MM.1S (cell line): ENCODE data around the gene CCDC195.

Experiments used
- EZH2 ChIP-seq: fragments of 300-600 bp; sonication (generic); optimal IDR thresholded peaks from 2 replicates; pipeline ENCODE3; 2017; ENCODE audit warnings: low read depth, mild to moderate bottlenecking, antibody characterized with exemption, low read length, mixed read lengths
- TF ChIP-seq, protein P1 (sequence below): fragments of 300-600 bp; sonication (generic); IDR thresholded peaks from 2 replicates; pipeline ENCODE4 v1.5.1; 2016; ENCODE audit warnings: antibody characterized with exemption, low read length, mixed read lengths

DNA sequence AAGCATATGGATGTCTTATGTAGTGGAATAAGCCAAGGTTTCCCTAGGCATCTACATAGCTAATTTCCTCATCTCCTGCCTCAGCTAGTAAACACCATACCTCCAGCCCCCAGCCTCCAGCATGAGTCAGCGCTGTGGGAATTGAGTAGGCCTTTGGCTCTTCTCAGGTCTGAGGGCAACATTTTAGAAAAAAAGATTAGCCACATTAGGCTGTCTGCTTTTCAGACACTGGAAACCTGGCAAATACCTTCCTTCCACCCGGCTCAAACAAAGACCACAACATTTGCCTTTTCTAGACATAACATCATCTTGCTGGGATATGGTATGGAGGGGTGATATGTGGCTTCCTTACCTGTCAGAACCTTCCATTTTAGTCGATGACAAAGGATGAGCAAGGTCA, 6.1 kb upstream of the CCDC195 start:
- TF ChIP-seq, protein P1, sequence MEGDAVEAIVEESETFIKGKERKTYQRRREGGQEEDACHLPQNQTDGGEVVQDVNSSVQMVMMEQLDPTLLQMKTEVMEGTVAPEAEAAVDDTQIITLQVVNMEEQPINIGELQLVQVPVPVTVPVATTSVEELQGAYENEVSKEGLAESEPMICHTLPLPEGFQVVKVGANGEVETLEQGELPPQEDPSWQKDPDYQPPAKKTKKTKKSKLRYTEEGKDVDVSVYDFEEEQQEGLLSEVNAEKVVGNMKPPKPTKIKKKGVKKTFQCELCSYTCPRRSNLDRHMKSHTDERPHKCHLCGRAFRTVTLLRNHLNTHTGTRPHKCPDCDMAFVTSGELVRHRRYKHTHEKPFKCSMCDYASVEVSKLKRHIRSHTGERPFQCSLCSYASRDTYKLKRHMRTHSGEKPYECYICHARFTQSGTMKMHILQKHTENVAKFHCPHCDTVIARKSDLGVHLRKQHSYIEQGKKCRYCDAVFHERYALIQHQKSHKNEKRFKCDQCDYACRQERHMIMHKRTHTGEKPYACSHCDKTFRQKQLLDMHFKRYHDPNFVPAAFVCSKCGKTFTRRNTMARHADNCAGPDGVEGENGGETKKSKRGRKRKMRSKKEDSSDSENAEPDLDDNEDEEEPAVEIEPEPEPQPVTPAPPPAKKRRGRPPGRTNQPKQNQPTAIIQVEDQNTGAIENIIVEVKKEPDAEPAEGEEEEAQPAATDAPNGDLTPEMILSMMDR, result no peak
- TF ChIP-seq EZH2, result no peak
